ENCODE measurements around the gene POLR1A. TPM values are rescaled to one million over a fixed set of nuclear protein-coding genes. Genes with fewer than 3 reads are reported as not detected.

The POLR1A gene
- total and polyA plus RNA-seq, 4 donors, result 3.2 to 12.3 (median 6.1) TPM

DNA sequence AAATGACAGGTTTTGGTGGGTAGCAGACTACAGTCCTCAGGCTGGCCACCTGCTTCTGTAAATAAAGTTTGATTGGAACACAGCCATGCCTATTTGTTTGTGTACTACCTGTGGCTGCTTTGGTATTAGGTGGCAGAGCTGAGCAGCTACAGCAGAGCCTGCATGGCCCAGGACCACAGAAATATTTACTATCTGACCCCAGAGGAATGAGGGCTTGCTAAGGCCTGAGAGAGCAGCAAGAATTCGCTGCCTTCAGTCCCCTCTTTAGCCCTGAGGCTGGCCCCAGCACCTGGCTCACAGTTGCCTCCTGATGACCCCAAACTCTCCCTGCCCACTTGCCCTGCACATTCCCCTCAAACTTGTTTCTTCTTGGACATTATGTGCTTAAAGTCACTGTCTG is 32.5 kb downstream of the POLR1A start:
- 83% methylated on average over 1 of the region's 1 CpG for WGBS
- no peak for TF ChIP-seq HNF4A (conservative IDR thresholded peaks at IDR 0.05)
- TF ChIP-seq ZBTB33 (IDR thresholded peaks at IDR 0.05), result no peak
- DNase-seq (ENCODE audit: low spot score), result no peak
- Histone ChIP-seq H3K9ac (ENCODE audit: low read depth in 1 of 2, low read length in 2 of 2) (no peak overlapping the region), H3K36me3 (ENCODE audit: control insufficient read depth in 4 of 4, insufficient read depth in 3 of 4, low read depth in 1 of 4, low read length in 3 of 4) (peaks cover 0 to 37% (median 26%) of the 10 kb centered on the region in 4 donors), H3K4me1 (ENCODE audit: control insufficient read depth in 4 of 4, insufficient read depth in 4 of 4, low read length in 3 of 4) (peaks cover 12 to 28% (median 23%) of the 10 kb centered on the region in 4 donors), H3K27me3 (ENCODE audit: control insufficient read depth in 4 of 4, insufficient read depth in 4 of 4, low read length in 3 of 4) (no peaks in the 10 kb centered on the region), H3K9me3 (ENCODE audit: control insufficient read depth in 4 of 4, low read length in 3 of 4) (no peaks in the 10 kb centered on the region), H3K27ac (ENCODE audit: low read depth in 1 of 2, low read length in 2 of 2) (no peak overlapping the region), H3K4me3 (ENCODE audit: low read depth in 1 of 3, low read length in 3 of 3) (no peak overlapping the region)

DNA sequence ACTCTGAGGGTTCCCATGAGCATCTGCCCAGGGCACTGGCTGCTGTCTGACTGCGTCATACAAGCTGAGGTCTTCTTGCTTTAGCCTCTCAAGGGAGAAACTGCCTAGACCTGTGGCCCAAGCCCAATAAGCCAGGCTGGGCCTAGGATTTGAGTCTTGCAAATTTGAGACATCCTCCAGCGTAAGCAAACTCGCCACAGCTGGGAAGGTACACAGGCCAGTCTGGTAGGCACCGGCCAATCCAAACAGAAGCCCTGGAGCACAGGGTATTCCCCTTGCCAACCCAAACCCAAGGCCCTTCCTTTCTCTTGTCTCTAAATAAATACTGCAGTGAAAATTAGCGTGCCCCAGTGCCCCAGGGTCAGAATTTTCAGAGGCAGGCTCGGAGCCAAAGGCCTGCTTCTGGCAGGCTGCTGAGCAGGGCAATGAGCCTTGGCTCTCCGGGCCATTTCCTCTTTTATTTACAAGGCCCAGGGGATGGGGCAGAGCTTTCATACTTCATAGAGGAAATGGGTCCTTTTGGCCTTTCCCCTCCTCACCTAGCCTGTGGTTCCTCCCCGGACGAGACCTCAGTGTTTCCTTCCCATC is 33.3 kb downstream of the POLR1A start:
- Histone ChIP-seq H3K9ac (ENCODE audit: low read depth in 1 of 2, low read length in 2 of 2) (no peak overlapping the region), H3K27me3 (ENCODE audit: control insufficient read depth in 4 of 4, insufficient read depth in 4 of 4, low read length in 3 of 4) (no peaks in the 10 kb centered on the region), H3K27ac (ENCODE audit: low read depth in 1 of 2, low read length in 2 of 2) (peak overlapping the region; percentile 51 to 67), H3K36me3 (ENCODE audit: control insufficient read depth in 4 of 4, insufficient read depth in 3 of 4, low read depth in 1 of 4, low read length in 3 of 4) (peaks cover 0 to 37% (median 26%) of the 10 kb centered on the region in 4 donors), H3K4me3 (ENCODE audit: low read depth in 1 of 3, low read length in 3 of 3) (no peak overlapping the region), H3K9me3 (ENCODE audit: control insufficient read depth in 4 of 4, low read length in 3 of 4) (no peaks in the 10 kb centered on the region), H3K4me1 (ENCODE audit: control insufficient read depth in 4 of 4, insufficient read depth in 4 of 4, low read length in 3 of 4) (peaks cover 12 to 28% (median 23%) of the 10 kb centered on the region in 4 donors)
- no peak for DNase-seq (ENCODE audit: low spot score)
- 13% methylated on average over 9 of the region's 9 CpGs for WGBS
- TF ChIP-seq FOXA2 (IDR thresholded peaks at IDR 0.05) (peak; percentile 92), HNF4A (conservative IDR thresholded peaks at IDR 0.05) (peak; percentile 94 to 95), JUND (IDR thresholded peaks at IDR 0.05) (peak; percentile 63 to 93), TAF1 (conservative IDR thresholded peaks at IDR 0.05) (no peak), RXRA (IDR thresholded peaks at IDR 0.05) (peak; percentile 94 to 96), SP1 (IDR thresholded peaks at IDR 0.05) (peak; percentile 98), YY1 (IDR thresholded peaks at IDR 0.05) (peak; percentile 87), RAD21 (IDR thresholded peaks at IDR 0.05) (peak; percentile 69 to 74), NR2F2 (IDR thresholded peaks at IDR 0.05) (peak; percentile 97), EGR1 (IDR thresholded peaks at IDR 0.05; ENCODE audit: low read depth in 2 of 2) (peak in 1 of 2 donors; percentile 79), FOXA1 (IDR thresholded peaks at IDR 0.05) (peak; percentile 96), HNF4G (IDR thresholded peaks at IDR 0.05) (peak; percentile 38), ZBTB33 (IDR thresholded peaks at IDR 0.05) (peak; percentile 79), GABPA (IDR thresholded peaks at IDR 0.05 in 1 of 2, conservative IDR thresholded peaks at IDR 0.05 in 1 of 2) (peak in 1 of 2 donors; percentile 54)
- TF ChIP-seq, protein P1, sequence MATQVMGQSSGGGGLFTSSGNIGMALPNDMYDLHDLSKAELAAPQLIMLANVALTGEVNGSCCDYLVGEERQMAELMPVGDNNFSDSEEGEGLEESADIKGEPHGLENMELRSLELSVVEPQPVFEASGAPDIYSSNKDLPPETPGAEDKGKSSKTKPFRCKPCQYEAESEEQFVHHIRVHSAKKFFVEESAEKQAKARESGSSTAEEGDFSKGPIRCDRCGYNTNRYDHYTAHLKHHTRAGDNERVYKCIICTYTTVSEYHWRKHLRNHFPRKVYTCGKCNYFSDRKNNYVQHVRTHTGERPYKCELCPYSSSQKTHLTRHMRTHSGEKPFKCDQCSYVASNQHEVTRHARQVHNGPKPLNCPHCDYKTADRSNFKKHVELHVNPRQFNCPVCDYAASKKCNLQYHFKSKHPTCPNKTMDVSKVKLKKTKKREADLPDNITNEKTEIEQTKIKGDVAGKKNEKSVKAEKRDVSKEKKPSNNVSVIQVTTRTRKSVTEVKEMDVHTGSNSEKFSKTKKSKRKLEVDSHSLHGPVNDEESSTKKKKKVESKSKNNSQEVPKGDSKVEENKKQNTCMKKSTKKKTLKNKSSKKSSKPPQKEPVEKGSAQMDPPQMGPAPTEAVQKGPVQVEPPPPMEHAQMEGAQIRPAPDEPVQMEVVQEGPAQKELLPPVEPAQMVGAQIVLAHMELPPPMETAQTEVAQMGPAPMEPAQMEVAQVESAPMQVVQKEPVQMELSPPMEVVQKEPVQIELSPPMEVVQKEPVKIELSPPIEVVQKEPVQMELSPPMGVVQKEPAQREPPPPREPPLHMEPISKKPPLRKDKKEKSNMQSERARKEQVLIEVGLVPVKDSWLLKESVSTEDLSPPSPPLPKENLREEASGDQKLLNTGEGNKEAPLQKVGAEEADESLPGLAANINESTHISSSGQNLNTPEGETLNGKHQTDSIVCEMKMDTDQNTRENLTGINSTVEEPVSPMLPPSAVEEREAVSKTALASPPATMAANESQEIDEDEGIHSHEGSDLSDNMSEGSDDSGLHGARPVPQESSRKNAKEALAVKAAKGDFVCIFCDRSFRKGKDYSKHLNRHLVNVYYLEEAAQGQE (IDR thresholded peaks at IDR 0.05), result peak; percentile 79
- TF ChIP-seq, protein P2, sequence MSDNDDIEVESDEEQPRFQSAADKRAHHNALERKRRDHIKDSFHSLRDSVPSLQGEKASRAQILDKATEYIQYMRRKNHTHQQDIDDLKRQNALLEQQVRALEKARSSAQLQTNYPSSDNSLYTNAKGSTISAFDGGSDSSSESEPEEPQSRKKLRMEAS (IDR thresholded peaks at IDR 0.05), result peak; percentile 98
- TF ChIP-seq, protein P3, sequence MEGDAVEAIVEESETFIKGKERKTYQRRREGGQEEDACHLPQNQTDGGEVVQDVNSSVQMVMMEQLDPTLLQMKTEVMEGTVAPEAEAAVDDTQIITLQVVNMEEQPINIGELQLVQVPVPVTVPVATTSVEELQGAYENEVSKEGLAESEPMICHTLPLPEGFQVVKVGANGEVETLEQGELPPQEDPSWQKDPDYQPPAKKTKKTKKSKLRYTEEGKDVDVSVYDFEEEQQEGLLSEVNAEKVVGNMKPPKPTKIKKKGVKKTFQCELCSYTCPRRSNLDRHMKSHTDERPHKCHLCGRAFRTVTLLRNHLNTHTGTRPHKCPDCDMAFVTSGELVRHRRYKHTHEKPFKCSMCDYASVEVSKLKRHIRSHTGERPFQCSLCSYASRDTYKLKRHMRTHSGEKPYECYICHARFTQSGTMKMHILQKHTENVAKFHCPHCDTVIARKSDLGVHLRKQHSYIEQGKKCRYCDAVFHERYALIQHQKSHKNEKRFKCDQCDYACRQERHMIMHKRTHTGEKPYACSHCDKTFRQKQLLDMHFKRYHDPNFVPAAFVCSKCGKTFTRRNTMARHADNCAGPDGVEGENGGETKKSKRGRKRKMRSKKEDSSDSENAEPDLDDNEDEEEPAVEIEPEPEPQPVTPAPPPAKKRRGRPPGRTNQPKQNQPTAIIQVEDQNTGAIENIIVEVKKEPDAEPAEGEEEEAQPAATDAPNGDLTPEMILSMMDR (IDR thresholded peaks at IDR 0.05; ENCODE audit: low read depth, low read length, missing input control), result no peak
- TF ChIP-seq, protein P4, sequence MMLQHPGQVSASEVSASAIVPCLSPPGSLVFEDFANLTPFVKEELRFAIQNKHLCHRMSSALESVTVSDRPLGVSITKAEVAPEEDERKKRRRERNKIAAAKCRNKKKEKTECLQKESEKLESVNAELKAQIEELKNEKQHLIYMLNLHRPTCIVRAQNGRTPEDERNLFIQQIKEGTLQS (IDR thresholded peaks at IDR 0.05), result peak; percentile 50
